GM19238 (cell line): Measurements from ENCODE around the gene ZBTB46.
"Not testable (repeated sequence)": the region's sequence is repeated elsewhere in the genome, so short reads cannot be mapped to it uniquely, and the experiment has no call there.

Experiments used
- DNase-seq: peaks from one replicate; pipeline ENCODE4 v3.0.0; 2011; ENCODE audit warnings: low spot score; ENCODE audit not compliant: insufficient read length

Gene ZBTB46

DNA sequence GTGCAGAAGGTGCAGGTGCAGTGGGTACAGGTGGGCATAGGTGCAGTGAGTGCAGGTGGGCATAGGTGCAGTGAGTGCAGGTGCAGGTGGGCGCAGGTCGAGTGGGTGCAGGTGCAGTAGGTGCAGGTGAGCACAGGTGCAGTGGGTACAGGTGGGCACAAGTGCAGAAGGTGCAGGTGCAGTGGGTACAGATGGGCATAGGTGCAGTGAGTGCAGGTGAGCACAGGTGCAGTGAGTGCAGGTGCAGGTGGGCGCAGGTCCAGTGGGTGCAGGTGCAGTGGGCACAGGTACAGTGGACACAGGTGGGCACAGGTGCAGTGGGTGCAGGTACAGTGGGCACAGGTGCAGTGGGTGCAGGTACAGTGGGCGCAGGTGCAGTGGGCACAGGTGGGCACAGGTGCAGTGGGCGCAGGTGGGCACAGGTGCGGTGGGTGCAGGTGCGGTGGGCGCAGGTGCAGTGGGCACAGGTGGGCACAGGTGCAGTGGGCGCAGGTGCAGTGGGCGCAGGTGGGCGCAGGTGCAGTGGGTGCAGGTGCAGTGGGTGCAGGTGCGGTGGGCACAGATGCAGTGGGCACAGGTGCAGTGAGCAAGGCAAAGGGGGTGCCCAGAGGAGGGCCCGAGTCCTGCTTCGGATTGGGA is 15.3 kb downstream of the ZBTB46 start:
- no peak for DNase-seq

DNA sequence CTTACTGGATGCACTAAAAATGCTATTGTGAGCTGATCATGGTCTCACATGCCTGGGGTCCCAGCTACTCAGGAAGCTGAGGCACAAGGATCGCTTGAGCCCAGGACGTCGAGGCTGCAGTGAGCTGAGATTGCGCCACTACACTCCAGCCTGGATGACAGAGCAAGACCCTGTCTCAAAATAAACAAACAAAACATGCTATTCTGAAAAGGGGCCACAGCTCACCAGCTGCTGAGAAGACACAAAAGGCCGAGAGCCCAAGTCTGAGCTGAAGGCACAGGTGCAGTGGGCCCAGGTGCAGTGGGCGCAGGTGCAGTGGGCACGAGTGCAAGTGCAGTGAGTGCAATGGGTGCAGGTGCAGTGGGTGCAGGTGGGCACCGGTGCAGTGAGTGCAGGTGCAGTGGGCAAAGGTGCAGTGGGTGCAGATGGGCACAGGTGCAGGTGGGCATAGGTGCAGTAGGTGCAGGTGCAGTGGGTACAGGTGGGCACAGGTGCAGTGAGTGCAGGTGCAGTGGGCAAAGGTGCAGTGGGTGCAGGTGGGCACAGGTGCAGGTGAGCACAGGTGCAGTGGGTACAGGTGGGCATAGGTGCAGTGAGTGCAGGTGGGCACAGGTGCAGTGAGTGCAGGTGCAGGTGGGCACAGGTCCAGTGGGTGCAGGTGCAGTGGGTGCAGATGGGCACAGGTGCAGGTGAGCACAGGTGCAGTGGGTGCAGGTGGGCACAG is 16.0 kb downstream of the ZBTB46 start:
- no peak for DNase-seq

DNA sequence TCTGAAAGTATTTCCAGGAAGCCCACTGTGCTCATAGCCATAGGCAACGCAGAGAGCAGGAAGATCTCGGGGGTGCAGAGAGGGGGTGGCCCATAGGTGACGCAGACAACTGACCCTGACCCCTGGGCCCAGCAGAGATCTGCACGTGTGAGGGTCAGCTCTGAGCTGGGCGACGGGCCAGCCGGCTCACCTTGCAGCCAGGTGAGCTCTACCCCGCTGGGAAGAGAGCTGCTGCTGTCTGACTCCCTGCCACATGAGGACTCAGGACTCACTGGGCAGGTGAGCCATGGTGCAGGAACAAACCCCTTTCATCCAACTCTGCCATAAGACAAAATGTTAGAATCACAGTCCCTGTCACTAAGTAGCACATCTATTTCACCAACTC is 19.6 kb downstream of the ZBTB46 start:
- DNase-seq = no peak

DNA sequence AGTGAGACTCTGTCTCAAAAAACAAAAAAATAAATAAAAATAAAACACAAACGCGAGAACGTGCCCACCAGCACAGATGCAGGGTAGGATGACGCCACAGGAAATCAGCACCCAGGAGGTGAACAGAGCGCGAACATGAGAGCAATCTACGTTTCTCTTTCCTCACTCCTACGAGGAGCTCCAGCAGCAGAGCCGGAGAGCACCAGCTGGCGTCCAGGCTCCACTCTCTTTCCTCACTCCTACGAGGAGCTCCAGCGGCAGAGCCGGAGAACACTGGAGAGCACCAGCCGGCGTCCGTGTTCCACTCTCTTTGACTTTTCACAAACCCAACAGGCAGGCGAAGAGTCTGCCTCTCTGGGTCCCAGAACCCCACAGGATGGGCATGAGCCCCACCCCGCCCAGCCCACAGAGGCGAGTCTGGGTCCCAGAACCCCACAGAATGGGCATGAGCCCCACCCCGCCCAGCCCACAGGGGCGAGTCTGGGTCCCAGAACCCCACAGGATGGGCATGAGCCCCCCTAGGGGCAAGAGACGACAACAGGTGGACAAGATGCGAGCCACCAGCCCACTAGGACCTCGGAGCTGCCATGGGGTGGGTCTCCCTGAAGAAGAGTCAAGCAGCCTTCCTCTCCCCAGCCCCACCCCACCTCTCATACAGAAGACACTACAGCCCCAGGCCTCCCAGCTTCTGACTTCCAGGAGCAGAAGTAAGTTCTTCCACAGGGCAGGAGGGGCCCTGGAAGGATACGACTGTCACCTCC is 20.2 kb downstream of the ZBTB46 start:
- DNase-seq = no peak

DNA sequence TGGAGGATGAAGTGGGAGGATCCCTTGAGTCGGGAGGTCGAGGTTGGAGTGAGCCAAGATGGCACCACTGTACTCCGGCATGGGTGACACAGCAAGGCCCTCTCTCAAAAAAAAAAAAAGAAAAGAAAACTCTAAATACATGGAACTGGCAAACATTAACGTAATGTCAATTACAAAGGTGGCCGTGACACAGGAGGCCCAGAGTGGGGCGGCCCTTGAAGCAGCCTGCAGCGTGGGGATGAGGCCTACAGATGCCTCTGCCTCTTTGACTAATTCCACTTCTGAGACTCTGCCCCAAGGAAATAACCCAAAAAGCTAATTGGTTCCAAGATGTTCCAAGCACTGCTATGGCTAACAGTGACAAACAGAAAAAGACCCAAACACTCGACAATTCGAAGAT is 21.2 kb downstream of the ZBTB46 start:
- no peak for DNase-seq

DNA sequence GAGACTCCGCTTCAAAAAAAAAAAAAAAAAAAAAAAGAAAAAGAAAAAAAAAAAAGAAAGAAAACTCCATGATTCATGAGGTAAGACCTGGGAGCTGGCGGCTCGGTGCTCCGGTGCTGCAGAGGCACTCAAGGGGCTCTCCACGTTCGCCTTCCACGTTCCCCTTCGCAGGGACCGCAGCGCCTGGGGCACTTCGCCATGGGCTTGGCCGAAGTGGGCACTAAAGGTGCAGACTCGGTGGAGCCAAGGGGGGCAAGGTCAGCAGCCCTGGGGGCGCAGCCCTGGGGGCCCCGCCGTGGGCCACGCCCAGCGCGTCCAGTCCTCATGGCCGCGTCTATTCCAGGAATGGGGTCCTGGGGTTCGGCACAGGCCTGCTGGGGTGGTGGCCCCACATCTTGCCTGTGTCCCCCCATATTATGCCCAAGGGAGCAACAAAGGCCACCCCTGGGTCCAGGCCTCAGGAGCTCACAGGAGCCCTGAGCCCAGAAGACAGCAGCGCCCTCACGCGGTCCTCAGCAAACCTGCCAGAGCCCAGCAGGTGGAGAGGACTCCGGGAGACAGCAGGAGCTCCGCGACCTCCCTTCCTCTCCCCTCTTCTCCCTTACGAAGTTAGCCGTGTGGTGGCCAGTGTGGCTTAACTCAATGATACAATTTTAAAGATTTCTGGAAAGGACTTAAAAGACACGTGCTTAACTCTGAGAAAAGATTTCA is 21.9 kb downstream of the ZBTB46 start:
- DNase-seq = no peak

DNA sequence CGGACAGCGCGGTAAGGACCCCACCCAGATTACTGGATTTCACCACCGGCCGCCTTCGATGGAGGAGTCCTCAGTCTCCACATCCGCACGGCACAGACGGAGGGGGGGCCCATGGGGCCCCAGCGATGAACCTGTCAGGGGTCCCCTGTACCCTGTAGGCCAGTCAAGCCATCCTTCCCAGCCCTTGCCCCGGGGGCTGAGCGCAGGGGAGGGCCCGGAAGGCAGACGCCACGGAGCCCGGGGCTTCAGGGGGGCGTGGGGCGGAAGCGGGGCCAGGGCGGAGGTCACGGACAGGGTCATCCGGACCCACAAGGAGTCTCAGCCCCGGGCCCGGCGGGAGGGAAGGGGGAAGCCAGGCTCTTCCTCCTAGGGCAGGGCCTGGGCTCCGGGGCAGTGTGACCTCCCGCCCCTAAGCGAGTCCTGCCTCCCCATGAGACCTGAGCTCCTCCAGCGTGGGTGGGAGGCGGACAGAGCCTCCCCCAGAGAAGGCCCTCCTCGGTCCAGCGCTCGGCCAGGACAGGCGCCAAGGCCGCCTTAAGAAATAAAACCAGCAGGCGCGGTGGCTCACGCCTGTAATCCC is 22.8 kb downstream of the ZBTB46 start:
- no peak for DNase-seq

DNA sequence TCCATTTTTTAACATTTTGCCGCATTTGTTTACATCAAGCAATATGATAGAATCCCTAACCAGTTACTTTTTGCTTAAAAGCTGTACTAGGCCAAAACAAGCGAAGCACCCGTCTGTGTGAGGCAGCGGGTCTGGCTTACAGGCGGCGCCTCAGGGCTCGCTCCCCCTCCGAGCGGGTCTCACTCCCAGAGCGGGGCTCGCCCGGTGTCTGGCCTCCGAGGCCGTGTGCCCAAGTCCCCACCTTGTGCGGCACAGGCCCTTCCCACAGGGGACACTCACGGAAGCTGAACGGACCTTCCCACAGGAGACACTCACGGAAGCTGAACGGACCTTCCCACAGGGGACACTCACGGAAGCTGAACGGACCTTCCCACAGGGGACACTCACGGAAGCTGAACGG is 23.4 kb downstream of the ZBTB46 start:
- no peak for DNase-seq

DNA sequence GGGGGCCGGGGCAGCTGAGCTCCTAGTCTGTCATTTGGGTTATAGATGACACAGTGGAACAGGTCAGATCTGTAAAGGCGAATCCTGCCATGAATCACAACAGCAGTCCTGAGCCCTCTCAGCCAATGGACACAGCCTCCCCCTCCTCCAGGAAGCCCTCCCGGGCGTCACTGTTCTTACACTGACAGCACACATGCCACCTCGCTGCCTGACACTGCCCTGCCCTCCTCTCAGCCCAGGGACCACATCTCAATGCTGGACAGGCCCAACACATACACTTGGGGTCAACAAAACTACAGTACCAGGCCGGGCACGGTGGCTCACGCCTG is 26.8 kb downstream of the ZBTB46 start:
- DNase-seq = no peak

DNA sequence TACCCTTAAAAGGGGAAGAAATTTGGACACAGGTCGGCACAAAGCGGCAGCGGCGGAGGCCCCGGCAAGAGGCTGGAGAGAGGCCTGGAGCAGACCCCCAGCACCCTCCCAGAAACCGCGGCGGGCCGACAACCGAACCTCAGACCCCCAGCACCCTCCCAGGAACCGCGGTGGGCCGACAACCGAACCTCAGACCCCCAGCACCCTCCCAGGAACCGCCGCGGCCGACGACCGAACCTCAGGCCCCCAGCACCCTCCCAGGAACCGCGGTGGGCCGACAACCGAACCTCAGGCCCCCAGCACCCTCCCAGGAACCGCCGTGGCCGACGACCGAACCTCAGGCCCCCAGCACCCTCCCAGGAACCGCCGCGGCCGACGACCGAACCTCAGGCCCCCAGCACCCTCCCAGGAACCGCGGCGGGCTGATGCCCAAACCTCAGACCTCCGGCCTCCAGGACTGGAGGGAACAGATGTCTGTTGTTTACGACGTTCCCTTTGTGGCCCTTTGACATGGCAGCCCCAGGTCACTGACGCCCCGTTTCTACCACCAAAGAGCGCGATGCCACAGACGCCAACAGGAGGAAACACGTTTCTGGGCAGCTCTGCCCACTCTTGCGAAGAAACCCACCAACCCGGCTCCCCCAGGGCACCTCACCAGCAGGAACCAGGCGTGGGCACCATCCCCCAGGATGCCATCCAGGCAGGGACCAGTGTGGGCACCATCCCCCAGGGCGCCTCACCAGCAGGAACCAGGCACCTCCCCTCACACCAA is 28.4 kb downstream of the ZBTB46 start:
- no peak for DNase-seq

DNA sequence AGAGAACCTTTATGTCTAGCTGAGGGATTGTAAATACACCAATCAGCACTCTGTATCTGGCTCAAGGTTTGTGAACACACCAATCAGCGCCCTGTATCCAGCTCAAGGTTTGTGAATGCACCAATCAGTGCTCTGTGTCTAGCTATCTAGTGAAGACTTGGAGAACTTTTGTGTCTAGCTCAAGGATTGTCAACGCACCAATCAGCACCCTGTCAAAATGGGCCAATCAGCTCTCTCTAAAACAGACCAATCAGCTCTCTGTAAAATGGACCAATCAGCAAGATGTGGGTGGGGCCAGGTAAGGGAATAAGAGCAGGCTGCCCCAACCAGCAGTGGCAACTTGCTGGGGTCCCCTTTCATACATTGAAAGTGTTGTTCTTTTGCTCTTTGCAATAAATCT is 29.9 kb downstream of the ZBTB46 start:
- DNase-seq = not testable (repeated sequence)

DNA sequence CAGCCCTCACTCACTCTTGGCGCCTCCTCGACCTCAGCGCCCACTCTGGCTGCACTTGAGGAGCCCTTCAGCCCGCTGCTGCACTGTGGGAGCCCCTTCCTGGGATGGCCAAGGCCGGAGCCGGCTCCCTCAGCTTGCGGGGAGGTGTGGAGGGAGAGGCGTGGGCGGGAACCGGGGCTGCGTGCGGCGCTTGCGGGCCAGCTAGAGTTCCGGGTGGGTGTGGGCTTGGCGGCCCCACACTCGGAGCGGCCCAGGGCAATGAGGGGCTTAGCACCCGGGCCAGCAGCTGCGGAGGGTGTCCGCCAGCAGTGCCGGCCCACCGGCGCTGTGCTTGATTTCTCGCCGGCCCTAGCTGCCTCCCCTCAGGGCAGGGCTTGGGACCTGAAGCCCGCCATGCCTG is 30.7 kb downstream of the ZBTB46 start:
- DNase-seq = not testable (repeated sequence)

DNA sequence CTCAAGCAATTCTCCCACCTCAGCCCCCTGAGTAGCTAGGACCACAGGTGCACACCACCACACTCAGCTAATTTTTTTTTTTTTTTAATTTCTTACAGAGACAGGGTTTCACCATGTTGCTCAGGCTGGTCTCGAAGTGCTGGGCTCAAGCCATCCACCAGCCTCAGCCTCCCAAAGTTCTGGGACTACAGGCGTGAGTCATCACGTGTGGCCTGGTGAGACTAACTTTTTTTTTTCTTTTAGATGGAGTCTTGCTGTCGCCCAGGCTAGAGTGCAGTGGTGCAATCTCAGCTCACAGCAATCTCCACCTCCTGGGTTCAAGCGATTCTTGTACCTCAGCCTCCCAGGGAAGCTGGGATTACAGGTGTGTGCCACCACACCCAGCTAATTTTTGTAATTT is 31.9 kb downstream of the ZBTB46 start:
- not testable (repeated sequence) for DNase-seq

DNA sequence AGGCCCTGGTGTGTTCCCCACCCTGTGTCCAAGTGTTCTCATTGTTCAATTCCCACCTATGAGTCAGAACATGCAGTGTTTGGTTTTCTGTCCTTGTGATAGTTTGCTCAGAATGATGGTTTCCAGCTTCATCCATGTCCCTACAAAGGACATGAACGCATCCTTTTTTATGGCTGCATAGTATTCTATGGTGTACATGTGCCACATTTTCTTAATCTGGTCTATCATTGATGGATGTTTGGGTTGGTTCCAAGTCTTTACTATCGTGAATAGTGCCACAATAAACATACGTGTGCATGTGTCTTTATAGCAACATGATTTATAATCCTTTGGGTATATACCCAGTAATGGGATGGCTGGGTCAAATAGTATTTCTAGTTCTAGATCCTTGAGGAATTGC is 33.9 kb downstream of the ZBTB46 start:
- not testable (repeated sequence) for DNase-seq

DNA sequence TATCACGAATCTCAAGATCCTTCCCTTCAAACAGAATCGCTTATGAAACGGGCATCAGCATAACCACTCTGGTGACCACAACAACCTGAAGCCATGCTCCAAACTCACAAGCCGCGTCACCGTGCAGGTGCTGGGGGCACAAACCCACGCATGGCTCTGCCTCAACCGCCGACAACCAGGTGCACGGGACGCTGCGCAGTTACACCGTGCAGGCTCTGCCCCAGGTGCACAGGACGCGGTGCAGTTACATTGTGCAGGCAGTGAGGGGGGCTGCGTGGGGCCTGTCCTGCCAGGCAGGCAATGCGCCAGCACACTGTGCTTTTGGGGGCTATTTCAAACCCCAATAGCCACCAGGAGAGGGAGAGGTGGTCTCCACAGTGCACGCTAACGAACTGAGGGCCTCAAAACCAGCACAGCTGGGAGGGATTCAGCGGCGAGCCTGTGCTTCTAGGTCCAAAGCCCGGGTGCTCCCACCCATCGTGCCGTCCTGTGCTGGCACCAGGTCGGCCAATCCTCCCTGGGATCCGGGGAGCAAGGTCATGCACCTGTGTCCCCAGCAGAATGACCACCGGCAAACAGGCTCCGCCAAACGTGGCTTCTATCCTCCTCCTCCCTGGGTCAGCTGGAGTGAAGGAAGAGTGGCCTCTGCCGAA is 35.8 kb downstream of the ZBTB46 start:
- no peak for DNase-seq

DNA sequence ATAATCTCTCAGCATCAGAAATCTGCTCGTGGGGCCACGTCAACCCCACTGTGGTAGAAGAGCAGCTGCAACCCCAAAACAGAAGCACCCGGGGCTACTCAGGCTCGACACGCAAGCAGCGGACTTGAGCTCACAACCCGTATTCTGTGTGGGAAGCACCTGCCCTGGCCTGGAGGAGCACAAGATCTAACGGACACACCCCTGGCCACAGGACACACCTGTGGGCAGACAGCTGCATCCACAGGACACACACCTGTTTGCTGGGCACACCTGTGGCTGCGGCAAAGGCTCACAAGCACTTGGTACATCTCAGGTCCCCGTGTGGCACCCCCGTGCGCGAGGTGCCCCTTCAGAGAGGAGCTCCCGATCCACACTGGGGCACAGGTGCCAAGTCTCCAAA is 36.5 kb downstream of the ZBTB46 start:
- no peak for DNase-seq

DNA sequence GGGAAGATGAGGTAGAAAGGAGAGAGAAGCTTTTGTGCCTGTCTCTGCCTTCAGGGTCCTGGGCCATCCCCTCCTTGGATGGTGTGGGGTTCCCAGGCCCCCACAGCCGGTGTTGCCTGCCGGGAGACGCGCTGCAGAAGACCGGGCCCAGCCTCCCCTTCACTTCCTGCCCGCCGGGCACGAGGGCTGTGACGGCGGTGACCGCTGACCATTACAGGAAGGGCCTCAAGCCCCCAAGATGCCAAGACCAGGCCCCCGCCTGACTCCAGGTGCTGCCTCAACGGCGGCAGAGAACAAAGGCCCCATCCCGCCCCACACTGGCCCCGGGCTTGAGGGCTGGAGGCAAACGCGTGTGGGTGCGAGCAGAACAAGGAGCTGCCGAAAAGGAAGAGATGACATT is 38.2 kb downstream of the ZBTB46 start:
- no peak for DNase-seq

DNA sequence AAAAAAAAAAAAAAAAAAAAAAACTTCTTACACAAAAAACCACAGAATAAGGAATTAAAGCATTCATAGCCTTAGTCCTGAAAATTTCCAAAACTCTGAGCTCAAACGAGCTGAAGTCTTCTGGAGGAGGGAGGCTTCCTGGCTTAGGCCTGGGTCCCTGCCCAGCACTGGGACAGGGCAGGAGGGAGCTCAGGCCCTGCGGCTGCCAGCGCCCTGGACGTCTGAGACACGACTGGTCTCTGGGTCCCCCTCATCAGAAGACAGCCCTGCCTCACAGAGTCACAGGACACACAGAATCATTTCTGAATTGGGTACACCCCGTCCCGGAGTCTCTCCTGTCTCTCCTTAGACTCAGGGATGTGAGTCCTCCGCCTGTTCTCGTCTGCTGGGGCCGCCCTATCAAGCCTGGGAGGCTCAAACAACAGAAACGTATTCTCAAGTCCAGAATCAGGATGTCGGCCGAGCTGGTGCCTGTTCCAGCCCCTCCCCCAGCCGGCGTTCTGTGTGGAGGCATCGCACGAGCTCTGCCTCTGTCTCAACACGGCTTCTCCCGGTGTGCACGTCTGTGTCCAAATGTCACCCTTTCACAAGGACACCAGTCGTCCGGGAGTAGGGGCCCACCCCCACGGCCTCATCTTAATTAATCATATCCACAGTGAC is 39.4 kb downstream of the ZBTB46 start:
- no peak for DNase-seq

DNA sequence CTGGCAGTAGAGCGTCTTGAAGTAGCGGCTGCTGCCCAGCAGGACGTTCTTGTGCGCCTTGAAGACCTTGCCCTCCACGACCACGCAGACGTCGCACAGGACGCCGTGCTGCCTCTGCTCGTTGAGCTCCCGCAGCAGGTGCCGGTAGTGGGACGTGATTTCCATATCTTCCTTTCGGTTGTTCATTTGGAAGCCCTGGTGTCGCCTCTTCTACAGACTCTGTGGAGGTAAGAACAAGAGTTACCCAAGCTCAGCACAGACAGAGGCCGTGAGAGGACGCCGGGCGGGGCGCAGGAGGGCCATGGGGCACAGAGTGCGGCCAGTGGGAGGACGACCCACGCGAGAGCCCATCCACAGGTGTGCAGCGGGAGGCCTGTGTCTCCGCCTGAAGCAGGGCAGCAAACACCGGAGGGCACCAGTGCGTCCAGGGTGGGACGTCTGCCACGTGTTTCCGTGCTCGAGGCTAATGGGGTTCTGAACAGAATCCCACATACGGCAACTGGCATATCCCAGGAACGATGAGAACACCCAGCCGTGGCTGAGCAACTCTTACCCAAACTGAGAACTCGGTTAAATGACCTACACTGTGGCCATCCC is 40.4 kb downstream of the ZBTB46 start:
- no peak for DNase-seq
